ENCODE data around the gene OSER1.
"Not testable (repeated sequence)": the region's sequence is repeated elsewhere in the genome, so short reads cannot be mapped to it uniquely, and the experiment has no call there.

Gene OSER1

GRCh38 chr20:44199877-44200276 lies 10.7 kb downstream of the OSER1 start:
- DNase-seq: no peak

GRCh38 chr20:44198872-44199271 lies 11.7 kb downstream of the OSER1 start:
- DNase-seq: no peak

- no peak for DNase-seq
Measured at GRCh38 chr20:44196271-44196670, 14.3 kb downstream of the OSER1 start.

- DNase-seq: no peak
Measured at GRCh38 chr20:44195605-44196004, 15.0 kb downstream of the OSER1 start.

DNA sequence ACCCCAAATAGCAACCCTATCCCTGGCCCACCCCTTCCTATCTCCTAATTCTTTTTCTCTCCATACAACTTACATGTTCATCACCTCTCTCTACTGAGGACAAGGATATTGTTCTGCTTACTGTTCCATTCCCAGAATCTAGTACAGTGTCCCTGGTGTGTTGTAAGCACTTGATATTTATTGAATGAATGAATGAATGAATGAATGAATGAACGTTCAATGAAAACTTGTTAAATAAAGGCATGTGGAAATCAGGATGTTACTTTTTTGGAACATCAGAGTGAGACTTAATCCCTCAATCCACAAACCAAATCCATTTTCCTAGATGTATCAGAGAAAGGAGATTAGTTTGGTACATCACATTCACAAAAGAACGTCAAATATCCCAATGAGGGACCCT lies 16.8 kb downstream of the OSER1 start:
- no peak for DNase-seq

- not testable (repeated sequence) for DNase-seq
Measured at GRCh38 chr20:44191640-44192039, 18.9 kb downstream of the OSER1 start.

DNA sequence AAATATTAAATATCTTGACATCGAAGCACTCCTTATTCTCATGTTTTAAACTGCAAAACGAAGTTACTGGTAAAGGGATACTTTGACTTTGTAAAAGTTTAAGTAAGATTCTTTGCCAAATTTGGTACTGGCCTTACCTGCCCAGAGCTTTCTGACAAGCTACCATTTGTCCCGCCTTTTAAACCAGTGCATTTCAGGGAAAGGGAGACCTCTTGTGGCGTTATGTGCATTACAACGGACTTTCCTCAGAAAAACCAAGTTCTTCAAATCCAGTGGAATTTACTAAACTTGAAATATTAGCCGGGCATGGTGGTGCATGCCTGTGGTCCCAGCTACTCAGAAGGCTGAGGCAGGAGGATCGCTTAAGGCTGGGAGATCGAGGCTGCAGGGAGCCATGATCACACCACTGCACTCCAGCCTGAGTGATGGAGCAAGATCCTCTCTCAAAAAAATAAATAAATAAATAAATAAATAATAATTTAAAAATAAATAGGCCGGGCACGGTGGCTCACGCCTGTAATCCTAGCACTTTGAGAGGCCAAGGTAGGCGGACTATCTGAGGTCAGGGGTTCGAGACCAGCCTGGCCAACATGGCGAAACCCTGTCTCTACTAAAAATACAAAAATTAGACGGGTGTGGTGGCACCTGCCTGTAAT lies 20.2 kb downstream of the OSER1 start:
- DNase-seq: not testable (repeated sequence)

DNA sequence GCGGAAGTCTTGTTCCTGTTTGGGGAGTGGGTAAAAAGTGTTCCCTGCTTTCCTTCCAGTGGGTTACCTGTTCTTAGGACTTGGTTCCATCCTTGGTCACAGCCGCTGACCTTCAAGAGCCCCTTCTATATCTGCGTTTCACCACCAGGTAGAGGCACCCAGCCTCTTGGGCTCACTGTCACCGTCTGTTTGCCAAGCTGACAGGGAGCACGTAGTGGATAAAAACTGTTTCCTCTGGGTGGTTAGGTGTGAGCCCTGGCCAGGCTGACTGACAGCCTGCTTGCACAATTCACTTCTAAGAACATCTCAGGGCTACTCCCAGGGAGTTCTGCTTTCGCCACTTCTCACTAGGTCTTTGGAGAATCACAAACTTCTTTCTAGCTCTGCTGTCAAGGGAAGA lies 21.8 kb downstream of the OSER1 start:
- DNase-seq: no peak

DNA sequence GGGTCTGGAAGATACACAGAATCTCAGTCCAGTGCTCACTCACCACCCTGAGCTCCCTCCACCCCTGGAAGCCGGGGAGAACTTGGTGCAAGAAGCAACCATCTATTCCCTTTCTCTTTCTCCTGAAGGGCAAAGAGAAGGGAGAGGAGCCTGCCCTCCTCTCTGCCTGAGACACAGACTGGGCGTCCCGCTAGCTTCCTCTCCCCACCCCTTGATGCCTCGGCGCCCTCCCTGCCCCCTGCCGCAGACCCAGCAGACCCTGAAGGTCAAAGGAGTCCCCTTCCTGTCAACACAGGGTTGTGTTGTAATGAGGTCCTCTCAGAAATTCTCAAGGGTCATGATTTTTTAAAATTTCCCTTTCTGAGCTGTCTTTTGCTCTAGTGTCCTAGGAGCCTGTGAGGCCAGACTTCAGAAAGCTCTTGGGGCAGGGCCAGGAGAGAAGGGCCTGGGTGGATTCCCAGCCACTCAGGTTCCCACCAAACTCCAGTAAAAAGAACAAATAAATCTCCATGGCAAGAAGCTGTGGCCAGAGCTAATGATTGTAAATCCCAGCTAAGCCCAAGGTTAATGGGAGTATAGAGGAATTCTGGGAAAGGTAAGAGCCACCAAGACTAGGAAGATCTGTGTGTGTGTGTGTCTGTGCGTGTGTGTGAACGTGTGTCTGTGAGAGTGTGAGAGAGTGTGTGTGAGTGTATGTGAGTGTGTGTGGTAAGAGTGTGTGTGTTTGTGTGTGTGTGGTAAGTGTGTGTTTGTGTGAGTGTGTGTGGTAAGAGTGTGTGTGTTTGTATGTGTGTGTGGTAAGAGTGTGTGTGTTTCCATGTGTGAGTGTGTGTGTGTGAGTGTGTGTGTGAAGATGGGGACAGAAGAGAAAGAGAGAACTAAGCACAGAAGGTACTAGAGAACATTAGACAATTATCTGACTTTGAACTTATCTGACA lies 22.5 kb downstream of the OSER1 start:
- no peak for DNase-seq

DNA sequence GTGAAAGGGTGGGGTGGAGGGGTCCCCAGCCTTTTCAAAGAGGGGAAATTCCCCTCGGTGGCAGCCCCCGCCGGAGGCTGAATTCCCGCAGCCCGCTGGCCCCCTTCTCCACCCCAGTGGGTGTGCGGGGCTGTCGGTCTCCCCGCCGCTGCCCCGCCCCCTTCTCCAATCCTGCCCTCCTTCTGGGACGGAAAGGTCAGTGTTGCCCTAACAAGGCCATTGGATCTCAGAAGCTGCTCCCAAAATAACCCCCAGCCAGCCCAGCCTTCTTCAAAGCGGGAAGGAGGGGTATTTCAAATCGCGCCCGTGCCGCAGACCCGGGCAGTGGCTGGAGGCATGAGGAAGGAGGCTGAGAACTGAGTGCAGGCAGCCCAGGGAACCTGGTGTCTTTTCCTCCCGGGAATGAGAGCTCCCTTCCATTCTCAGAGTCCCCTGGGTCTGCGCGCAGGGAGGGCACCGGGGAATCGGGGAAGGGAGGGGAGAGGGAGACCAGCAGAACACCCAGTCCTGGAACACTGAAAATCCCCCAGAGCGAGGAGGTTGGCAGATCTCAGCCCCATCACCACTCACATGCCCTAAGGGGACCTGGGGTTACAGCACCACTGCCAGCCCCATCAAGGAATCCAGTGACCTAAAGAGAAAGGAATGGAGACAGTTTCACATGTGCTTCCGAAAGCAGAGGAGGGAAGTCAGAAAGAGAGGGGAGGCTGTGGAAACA lies 23.4 kb downstream of the OSER1 start, which contains the start of gene JPH2:
TSS of gene JPH2 (minus strand) at position 135 of the 718 bp plus-strand sequence. CDS start 483 bp downstream, outside the sequence.
- DNase-seq: no peak

DNA sequence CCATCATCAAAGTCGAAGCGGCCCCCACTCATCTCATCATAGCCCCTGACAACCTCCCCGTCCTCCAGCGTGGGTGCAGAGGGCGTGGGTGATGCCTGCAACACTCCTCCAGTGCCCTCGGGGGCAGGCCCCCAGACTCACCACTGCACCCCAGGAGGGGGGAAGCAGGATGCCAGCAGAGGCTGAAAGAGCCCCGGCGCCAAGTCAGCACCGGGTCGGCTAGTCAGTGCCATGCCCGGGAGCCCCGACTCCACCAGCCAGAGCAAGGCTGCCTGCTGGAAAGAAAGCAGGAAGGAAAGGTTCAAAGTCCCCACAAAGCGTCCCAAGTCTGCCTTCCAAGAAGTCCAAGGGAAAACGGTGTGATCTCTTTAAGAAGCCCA lies 23.9 kb downstream of the OSER1 start:
- DNase-seq: no peak

DNA sequence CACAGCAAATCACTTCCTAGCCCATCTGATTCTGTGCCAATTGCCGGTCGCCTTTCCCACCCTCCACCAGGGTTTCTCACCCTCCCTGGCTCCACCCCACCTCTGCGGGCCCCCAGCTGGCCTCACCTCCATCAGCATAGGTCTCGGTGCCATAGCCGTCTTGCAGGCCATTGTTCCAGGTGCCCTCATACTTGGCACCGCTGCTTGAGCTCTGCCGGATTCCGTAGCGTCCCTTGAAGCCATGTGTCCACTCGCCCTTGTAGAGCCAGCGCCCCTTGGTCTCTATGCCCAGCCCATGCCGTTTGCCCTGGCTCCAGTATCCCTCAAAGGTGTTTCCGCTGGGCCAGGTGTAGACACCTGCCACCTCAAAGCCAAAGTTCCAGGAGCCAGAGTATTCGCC lies 24.4 kb downstream of the OSER1 start:
- DNase-seq: no peak

GRCh38 chr20:44185574-44185973 lies 25.0 kb downstream of the OSER1 start:
- DNase-seq: no peak

- DNase-seq: no peak
Measured at GRCh38 chr20:44183282-44183681, 27.3 kb downstream of the OSER1 start.

- no peak for DNase-seq
Measured at GRCh38 chr20:44182863-44183262, 27.7 kb downstream of the OSER1 start.

DNA sequence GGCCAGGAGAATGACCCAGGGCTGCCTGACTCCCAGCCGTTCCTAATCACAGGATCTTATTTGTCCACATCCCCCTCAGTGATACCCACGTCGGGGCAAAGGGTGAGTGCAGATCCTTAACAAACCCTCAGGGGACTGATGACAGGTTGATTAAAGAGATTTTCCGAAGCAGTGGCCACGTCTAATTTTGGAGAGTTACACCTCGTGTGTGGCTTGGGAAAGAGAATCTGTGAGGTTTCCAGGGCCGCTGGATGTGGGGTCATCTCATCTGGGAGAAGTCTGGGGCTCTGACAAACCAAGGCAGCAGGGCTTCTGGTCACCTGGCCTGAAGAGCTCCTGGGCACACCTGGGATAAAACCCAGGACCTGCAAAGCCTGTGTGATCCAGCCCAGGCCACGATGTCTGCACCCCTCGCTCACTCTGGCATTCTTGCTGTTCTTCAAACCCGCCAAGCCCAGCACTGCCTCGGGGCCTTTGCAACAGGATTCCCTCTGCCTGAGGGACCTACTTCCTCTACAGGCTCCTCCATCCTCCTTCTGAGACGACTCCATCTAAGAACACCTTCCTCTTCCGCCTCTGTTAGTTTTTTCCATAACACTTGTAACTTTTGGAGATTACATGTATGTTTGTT lies 28.3 kb downstream of the OSER1 start:
- no peak for DNase-seq

GRCh38 chr20:44181611-44182010 lies 29.0 kb downstream of the OSER1 start:
- DNase-seq: no peak

GRCh38 chr20:44180814-44181213 lies 29.8 kb downstream of the OSER1 start:
- no peak for DNase-seq

GRCh38 chr20:44176833-44177534 lies 33.6 kb downstream of the OSER1 start:
- DNase-seq: no peak

DNA sequence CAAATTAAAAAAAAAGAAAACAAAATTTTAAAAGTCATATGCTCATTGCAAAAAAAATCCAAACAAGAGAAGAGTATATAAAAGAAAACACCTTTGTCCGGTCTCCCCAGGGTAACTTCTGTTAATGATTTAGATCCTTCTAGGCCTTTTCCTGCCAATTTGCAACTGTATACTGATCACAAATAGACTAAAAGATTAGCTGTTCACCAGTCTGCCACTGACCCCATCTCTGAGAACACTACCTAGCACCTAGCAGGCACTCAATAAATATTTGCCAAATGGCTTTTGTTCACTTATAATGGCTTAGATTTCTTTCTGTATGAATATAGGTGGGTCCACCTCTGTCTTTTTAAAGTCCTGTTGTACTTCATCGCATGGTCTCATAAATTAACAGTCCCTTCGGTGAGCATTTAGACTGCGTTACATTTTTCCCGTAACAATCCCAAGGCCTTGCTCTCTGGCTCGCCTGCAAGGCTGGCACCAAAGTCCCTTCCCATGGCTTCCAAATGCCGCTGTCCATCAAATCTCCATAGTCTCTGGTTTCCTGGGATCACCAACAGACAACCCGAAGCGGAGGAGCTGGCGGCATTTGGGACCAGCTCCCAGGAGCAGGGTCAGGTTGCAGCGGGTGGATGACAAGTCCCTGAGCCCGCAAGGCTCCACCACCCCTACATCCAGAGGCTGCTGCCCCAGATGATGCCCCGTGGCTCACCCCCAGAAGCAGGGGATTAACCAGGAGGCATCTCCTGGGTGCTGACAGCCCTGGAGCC lies 35.4 kb downstream of the OSER1 start:
- no peak for DNase-seq

GRCh38 chr20:44173846-44174245 lies 36.7 kb downstream of the OSER1 start:
- DNase-seq: no peak

- DNase-seq: no peak
Measured at GRCh38 chr20:44173116-44173515, 37.5 kb downstream of the OSER1 start.

Measured in activated CD8-positive, alpha-beta memory T cell treated with anti-CD3 and anti-CD28 coated beads, Interleukin-2, amount 50 U/mL, for 48 hours (primary cell).